ENCODE data around the gene D2HGDH. TPM values are rescaled to one million over a fixed set of nuclear protein-coding genes. Genes with fewer than 3 reads are reported as not detected.

The D2HGDH gene
- total RNA-seq, 1 experiment from 2014 or later, result 46.3 TPM

DNA sequence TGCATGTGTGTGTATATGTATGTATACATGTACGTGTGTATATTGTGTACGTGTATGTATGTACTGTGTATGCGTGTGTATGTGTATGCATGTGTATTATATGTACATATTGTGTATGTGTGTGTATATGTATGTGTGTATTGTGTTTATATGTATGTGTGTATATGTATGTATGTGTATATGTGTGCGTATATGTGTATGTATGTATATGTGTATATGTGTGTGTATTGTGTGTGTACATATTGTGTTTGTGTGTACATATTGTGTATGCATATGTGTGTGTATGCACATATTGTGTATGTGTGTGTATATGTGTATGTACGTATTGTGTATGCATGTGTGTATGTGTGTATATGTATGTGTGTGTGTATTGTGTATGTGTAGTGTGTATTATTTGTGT is 59.0 kb downstream of the D2HGDH start:
- Histone ChIP-seq H3K27me3 (ENCODE audit: insufficient read depth, low read length) (no peaks in the 10 kb centered on the region), H3K9ac (ENCODE audit: low read length) (no peak overlapping the region), H3K27ac (ENCODE audit: low read depth, low read length) (no peak overlapping the region), H4K20me1 (ENCODE audit: insufficient read depth) (no peaks in the 10 kb centered on the region), H3K4me2 (ENCODE audit: low read length) (no peak overlapping the region), H3K36me3 (ENCODE audit: control insufficient read depth in 1 of 2, insufficient read depth in 2 of 2, low read length in 2 of 2) (no peaks in the 10 kb centered on the region), H3K9me3 (ENCODE audit: control insufficient read depth in 1 of 2, insufficient read depth in 1 of 2, low read depth in 1 of 2, low read length in 2 of 2) (no peaks in the 10 kb centered on the region), H3K79me2 (ENCODE audit: insufficient read depth, low read length) (no peaks in the 10 kb centered on the region), H3K9me2 (ENCODE audit: insufficient read depth) (no peaks in the 10 kb centered on the region), H3K4me1 (ENCODE audit: control insufficient read depth in 1 of 2, insufficient read depth in 2 of 2, low read length in 2 of 2) (peaks cover 21 to 28% of the 10 kb centered on the region in 2 experiments), H3K4me3 (replicated peaks in 1 of 2; ENCODE audit: low read depth in 1 of 2, low read length in 2 of 2) (no peak overlapping the region), H2AFZ (ENCODE audit: low read depth, low read length, poor library complexity, severe bottlenecking) (no peak overlapping the region)
- POLR2A ChIA-PET, result no interaction called here
- RAD21 ChIA-PET (ENCODE audit: low non-redundant PET in 1 of 2, low total read pairs in 2 of 2, uncharacterized antibody in 2 of 2, unreplicated experiment in 2 of 2), result no interaction called here
- BruUV-seq (replicated peaks), result no TSS peak
- TF ChIP-seq, protein P1, sequence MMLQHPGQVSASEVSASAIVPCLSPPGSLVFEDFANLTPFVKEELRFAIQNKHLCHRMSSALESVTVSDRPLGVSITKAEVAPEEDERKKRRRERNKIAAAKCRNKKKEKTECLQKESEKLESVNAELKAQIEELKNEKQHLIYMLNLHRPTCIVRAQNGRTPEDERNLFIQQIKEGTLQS (IDR thresholded peaks at IDR 0.05), result no peak
- TF ChIP-seq ZFX (IDR thresholded peaks at IDR 0.05) (no peak), CEBPB (IDR thresholded peaks at IDR 0.05; ENCODE audit: low read depth) (no peak), POLR2AphosphoS5 (IDR thresholded peaks at IDR 0.05; ENCODE audit: low read depth, low read length) (no peak), JUND (IDR thresholded peaks at IDR 0.05) (no peak), FOSL1 (IDR thresholded peaks at IDR 0.05; ENCODE audit: low read depth) (no peak), SP1 (IDR thresholded peaks at IDR 0.05; ENCODE audit: low read depth) (no peak)
- TF ChIP-seq, protein P2, sequence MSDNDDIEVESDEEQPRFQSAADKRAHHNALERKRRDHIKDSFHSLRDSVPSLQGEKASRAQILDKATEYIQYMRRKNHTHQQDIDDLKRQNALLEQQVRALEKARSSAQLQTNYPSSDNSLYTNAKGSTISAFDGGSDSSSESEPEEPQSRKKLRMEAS (IDR thresholded peaks at IDR 0.05), result no peak
- intact Hi-C loops (cut with micrococcal nuclease), result no loop called here
- no peak for ATAC-seq
- DNase-seq (ENCODE audit: low read depth, low spot score), result no peak
- CTCF ChIA-PET, result no interaction called here

DNA sequence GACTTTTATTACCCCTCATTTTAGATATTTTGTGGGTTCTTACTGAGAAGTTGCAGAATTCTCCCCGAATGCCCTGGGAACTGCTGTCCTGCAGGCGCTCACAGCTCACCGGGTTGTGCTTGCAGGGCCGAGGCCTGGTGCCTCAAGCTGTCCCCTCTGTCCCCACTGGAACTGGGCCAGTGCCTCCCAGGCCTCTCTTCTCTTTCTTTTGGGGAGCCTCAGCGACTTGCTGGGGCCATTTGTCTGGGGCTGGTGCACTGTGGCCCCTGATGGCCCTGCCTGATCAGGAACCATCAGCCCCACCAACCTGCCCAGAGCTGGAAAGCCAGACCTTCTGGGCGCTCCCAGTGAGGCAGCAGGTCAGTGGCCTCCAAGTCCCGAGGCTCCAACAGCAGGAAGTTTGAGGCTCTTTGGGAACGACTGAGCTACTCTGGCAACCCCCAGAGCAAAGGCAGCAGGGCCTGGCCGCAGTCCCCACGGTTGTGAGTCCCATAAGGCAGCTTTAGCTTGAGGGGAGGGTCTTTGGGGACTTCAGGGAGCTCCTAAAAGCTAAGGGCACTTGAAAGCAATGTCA is 59.9 kb downstream of the D2HGDH start:
- no peaks in the 10 kb centered on the region for H4K20me1 ChIP-seq (ENCODE audit: insufficient read depth)
- no peak overlapping the region for H2AFZ ChIP-seq (ENCODE audit: low read depth, low read length, poor library complexity, severe bottlenecking)
- no peaks in the 10 kb centered on the region for H3K79me2 ChIP-seq (ENCODE audit: insufficient read depth, low read length)
- no peak overlapping the region for H3K27ac ChIP-seq (ENCODE audit: low read depth, low read length)
- ATAC-seq (no peak), DNase-seq (ENCODE audit: low read depth, low spot score) (no peak)
- no TSS peak for BruUV-seq (replicated peaks)
- peaks cover 18 to 21% of the 10 kb centered on the region in 2 experiments for H3K4me1 ChIP-seq (ENCODE audit: control insufficient read depth in 1 of 2, insufficient read depth in 2 of 2, low read length in 2 of 2)
- RAD21 ChIA-PET (ENCODE audit: low non-redundant PET in 1 of 2, low total read pairs in 2 of 2, uncharacterized antibody in 2 of 2, unreplicated experiment in 2 of 2), result no interaction called here
- no peak overlapping the region for H3K4me2 ChIP-seq (ENCODE audit: low read length)
- no peaks in the 10 kb centered on the region for H3K9me3 ChIP-seq (ENCODE audit: control insufficient read depth in 1 of 2, insufficient read depth in 1 of 2, low read depth in 1 of 2, low read length in 2 of 2)
- no peak overlapping the region for H3K4me3 ChIP-seq (replicated peaks in 1 of 2; ENCODE audit: low read depth in 1 of 2, low read length in 2 of 2)
- no peaks in the 10 kb centered on the region for H3K9me2 ChIP-seq (ENCODE audit: insufficient read depth)
- CTCF ChIA-PET, result no interaction called here
- H3K36me3 ChIP-seq (ENCODE audit: control insufficient read depth in 1 of 2, insufficient read depth in 2 of 2, low read length in 2 of 2), result no peaks in the 10 kb centered on the region
- POLR2A ChIA-PET, result no interaction called here
- no peaks in the 10 kb centered on the region for H3K27me3 ChIP-seq (ENCODE audit: insufficient read depth, low read length)
- H3K9ac ChIP-seq (ENCODE audit: low read length), result no peak overlapping the region
- intact Hi-C loops (cut with micrococcal nuclease), result no loop called here
- TF ChIP-seq RAD21 (IDR thresholded peaks at IDR 0.05; ENCODE audit: low read depth), result no peak
- TF ChIP-seq EZH2 (IDR thresholded peaks at IDR 0.05), result no peak
- no peak for TF ChIP-seq POLR2AphosphoS5 (IDR thresholded peaks at IDR 0.05; ENCODE audit: low read depth, low read length)
- TF ChIP-seq SP1 (IDR thresholded peaks at IDR 0.05; ENCODE audit: low read depth), result no peak
- no peak for TF ChIP-seq EZH2phosphoT487 (IDR thresholded peaks at IDR 0.05; ENCODE audit: borderline replicate concordance)
- TF ChIP-seq, protein P3, sequence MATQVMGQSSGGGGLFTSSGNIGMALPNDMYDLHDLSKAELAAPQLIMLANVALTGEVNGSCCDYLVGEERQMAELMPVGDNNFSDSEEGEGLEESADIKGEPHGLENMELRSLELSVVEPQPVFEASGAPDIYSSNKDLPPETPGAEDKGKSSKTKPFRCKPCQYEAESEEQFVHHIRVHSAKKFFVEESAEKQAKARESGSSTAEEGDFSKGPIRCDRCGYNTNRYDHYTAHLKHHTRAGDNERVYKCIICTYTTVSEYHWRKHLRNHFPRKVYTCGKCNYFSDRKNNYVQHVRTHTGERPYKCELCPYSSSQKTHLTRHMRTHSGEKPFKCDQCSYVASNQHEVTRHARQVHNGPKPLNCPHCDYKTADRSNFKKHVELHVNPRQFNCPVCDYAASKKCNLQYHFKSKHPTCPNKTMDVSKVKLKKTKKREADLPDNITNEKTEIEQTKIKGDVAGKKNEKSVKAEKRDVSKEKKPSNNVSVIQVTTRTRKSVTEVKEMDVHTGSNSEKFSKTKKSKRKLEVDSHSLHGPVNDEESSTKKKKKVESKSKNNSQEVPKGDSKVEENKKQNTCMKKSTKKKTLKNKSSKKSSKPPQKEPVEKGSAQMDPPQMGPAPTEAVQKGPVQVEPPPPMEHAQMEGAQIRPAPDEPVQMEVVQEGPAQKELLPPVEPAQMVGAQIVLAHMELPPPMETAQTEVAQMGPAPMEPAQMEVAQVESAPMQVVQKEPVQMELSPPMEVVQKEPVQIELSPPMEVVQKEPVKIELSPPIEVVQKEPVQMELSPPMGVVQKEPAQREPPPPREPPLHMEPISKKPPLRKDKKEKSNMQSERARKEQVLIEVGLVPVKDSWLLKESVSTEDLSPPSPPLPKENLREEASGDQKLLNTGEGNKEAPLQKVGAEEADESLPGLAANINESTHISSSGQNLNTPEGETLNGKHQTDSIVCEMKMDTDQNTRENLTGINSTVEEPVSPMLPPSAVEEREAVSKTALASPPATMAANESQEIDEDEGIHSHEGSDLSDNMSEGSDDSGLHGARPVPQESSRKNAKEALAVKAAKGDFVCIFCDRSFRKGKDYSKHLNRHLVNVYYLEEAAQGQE (IDR thresholded peaks at IDR 0.05; ENCODE audit: low read depth), result no peak
- TF ChIP-seq ELF1 (IDR thresholded peaks at IDR 0.05; ENCODE audit: borderline replicate concordance, low read depth), result no peak
- TF ChIP-seq FOSL1 (IDR thresholded peaks at IDR 0.05; ENCODE audit: low read depth), result no peak
- TF ChIP-seq POLR2A (IDR thresholded peaks at IDR 0.05; ENCODE audit: borderline replicate concordance, extremely low read depth, insufficient read depth, insufficient read length), result no peak
- no peak for TF ChIP-seq CBX3 (IDR thresholded peaks at IDR 0.05; ENCODE audit: low read depth)
- no peak for TF ChIP-seq SIN3A (IDR thresholded peaks at IDR 0.05; ENCODE audit: low read depth)
- TF ChIP-seq, protein P1 (IDR thresholded peaks at IDR 0.05), result no peak
- no peak for TF ChIP-seq ZNF274 (IDR thresholded peaks at IDR 0.05; ENCODE audit: low read depth, low read length)
